ENCODE data around the gene GRIN2A. TPM values are rescaled to one million over a fixed set of nuclear protein-coding genes. Genes with fewer than 3 reads are reported as not detected.

Gene GRIN2A
- total and polyA plus RNA-seq, 2 of the 8 experiments (the other 6 are each of a cell fraction or from before 2014, with no cell fraction given), result 0.18 to 1.8 TPM

DNA sequence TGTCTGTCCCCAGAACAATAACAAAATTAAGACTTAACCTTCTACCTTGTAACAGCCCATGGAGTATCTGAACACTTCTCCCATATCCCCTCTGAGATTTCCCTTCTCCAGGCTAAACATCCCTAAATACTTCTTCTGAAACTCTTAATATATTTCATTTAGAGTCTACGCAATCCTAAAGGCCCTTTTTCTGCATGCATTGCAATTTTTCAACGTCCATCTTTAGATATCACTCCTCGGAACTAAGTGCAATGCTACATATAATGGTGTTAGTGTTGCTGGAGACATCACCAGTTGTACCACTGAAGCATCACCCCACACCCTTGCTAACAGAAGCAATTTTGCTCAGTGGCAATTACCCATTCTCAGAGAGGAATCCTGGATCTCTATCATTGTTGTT, 13.2 kb downstream of the GRIN2A start:
- no peak for FAIRE-seq
- CTCF ChIA-PET (ENCODE audit: partially characterized antibody), result interaction anchor here (1.0 to 2.1 kb wide), 2 partner anchors 12 to 871 kb away, joined by 3 to 6 read pairs; no protein-coding TSS in a partner anchor
- TF ChIP-seq RXRA (IDR thresholded peaks at IDR 0.05; ENCODE audit: insufficient read depth, low read depth, low read length), result no peak

More for the DNA sequence above, 13.2 kb downstream of the GRIN2A start:
- H3K14ac ChIP-seq (ENCODE audit: insufficient read length), result no peak overlapping the region
- no peak overlapping the region for H3K18ac ChIP-seq (ENCODE audit: extremely low read depth, low read length)
- H2BK12ac ChIP-seq (ENCODE audit: low read depth, low read length), result no peak overlapping the region
- H2AFZ ChIP-seq (ENCODE audit: low read length), result no peak overlapping the region
- no peak overlapping the region for H3K4me3 ChIP-seq (ENCODE audit: extremely low read depth in 1 of 4, insufficient read depth in 2 of 4, low read depth in 3 of 4, low read length in 4 of 4)
- no peak overlapping the region for H3K56ac ChIP-seq (replicated peaks; ENCODE audit: insufficient read length, low read depth, low read length)
- 88% methylated on average over 3 of the region's 3 CpGs; no CpG with 5 or more reads in 1 of the 2 experiments for WGBS, 2 experiments (ENCODE audit: extremely low coverage in 1 of 2, insufficient coverage in 1 of 2, insufficient read length in 1 of 2, insufficient replicate concordance in 2 of 2, low coverage in 1 of 2, low lambda C conversion rate in 2 of 2, missing lambda C conversion rate in 1 of 2)
- POLR2A ChIA-PET (ENCODE audit: partially characterized antibody), result no interaction called here
- no peak overlapping the region for H3K27ac ChIP-seq (ENCODE audit: low read depth, low read length)
- H3K9me3 ChIP-seq (ENCODE audit: insufficient read depth in 2 of 2, low read depth in 1 of 2, low read length in 1 of 2), result no peaks in the 10 kb centered on the region
- H3K36me3 ChIP-seq (ENCODE audit: control insufficient read depth in 2 of 4, insufficient read depth in 4 of 4, low read length in 3 of 4), result no peaks in the 10 kb centered on the region
- peaks cover 0 to 4% (median 0%) of the 10 kb centered on the region in 4 experiments; a peak in 2 of 7 replicates for H3K4me1 ChIP-seq (replicated peaks in 1 of 4; ENCODE audit: control insufficient read depth in 3 of 4, insufficient read depth in 4 of 4, low read length in 3 of 4)
- H3K4me2 ChIP-seq (ENCODE audit: insufficient read depth in 1 of 2, low read depth in 2 of 2, low read length in 2 of 2), result no peak overlapping the region
- no peak overlapping the region for H4K5ac ChIP-seq (ENCODE audit: insufficient read length, low read depth, low read length)
- H3K9ac ChIP-seq (replicated peaks in 1 of 4; ENCODE audit: extremely low read depth in 1 of 4, low read depth in 3 of 4, low read length in 3 of 4), result no peak overlapping the region
- no peaks in the 10 kb centered on the region for H3K23me2 ChIP-seq (ENCODE audit: low read depth, low read length)
- H2BK120ac ChIP-seq (replicated peaks; ENCODE audit: low read depth, low read length), result no peak overlapping the region
- H2AK5ac ChIP-seq (ENCODE audit: low read depth, low read length), result no peak overlapping the region
- peaks cover 0 to under 1% of the 10 kb centered on the region in 2 experiments for H4K20me1 ChIP-seq (replicated peaks in 1 of 2; ENCODE audit: control insufficient read depth in 1 of 2, insufficient read depth in 2 of 2, low read length in 2 of 2)
- no peak overlapping the region for H3K23ac ChIP-seq (ENCODE audit: insufficient read length)
- H4K8ac ChIP-seq (ENCODE audit: extremely low read depth, insufficient read depth, low read length), result no peak overlapping the region
- no peak overlapping the region for H2BK5ac ChIP-seq (ENCODE audit: low read depth, low read length)
- no peaks in the 10 kb centered on the region for H3K79me2 ChIP-seq (ENCODE audit: control insufficient read depth in 1 of 2, insufficient read depth in 2 of 2, low read length in 2 of 2)
- no peak overlapping the region for H4K91ac ChIP-seq (replicated peaks; ENCODE audit: insufficient read length, low read length)
- no peak for DNase-seq (ENCODE audit: low read depth in 1 of 2, low spot score in 2 of 2)
- no peak overlapping the region for H2BK15ac ChIP-seq (ENCODE audit: low read length)
- no peak overlapping the region for H2BK20ac ChIP-seq (ENCODE audit: low read length)
- H3K4ac ChIP-seq (replicated peaks; ENCODE audit: insufficient read length, low read depth, low read length), result no peak overlapping the region
- H3K27me3 ChIP-seq (replicated peaks in 1 of 4; ENCODE audit: control insufficient read depth in 3 of 4, extremely low read depth in 1 of 4, insufficient read depth in 3 of 4, low read length in 3 of 4), result no peaks in the 10 kb centered on the region
- H3K79me1 ChIP-seq (ENCODE audit: low read depth, low read length), result no peaks in the 10 kb centered on the region
